Suprapubic skin (tissue), 4 donors: Measurements from ENCODE around the gene MAGI3. TPM values are rescaled to one million over a fixed set of nuclear protein-coding genes. Genes with fewer than 3 reads are reported as not detected.

Experiments
- DNase-seq, 2 donors: peaks; one replicate each; pipeline ENCODE4 v3.0.0-alpha.2; 2019; ENCODE audit warnings: low spot score in 2 of 2
- H3K27ac ChIP-seq: fragments of 200-600 bp; sonication (generic); one replicate; pipeline ENCODE4 v1.5.1; 2019
- H3K27me3 ChIP-seq: fragments of 200-600 bp; sonication (generic); one replicate; pipeline ENCODE4 v1.5.1; 2019
- H3K36me3 ChIP-seq: fragments of 200-600 bp; sonication (generic); one replicate; pipeline ENCODE4 v1.5.1; 2019
- H3K4me1 ChIP-seq: fragments of 200-600 bp; sonication (generic); one replicate; pipeline ENCODE4 v1.5.1; 2019
- H3K4me3 ChIP-seq: fragments of 200-600 bp; sonication (generic); one replicate; pipeline ENCODE4 v1.5.1; 2019; ENCODE audit warnings: mild to moderate bottlenecking
- H3K9me3 ChIP-seq: fragments of 200-600 bp; sonication (generic); one replicate; pipeline ENCODE4 v1.5.1; 2019
- EP300 ChIP-seq: sonication (generic); formaldehyde crosslinking; IDR thresholded peaks from one replicate; pipeline ENCODE4 v1.6.1; 2017; ENCODE audit warnings: antibody characterized with exemption
- POLR2A ChIP-seq, 2 donors: fragments of 450-650 bp; IDR thresholded peaks; one replicate each; pipeline ENCODE4 v1.6.1; 2017; ENCODE audit warnings: antibody characterized with exemption in 2 of 2, mild to moderate bottlenecking in 2 of 2, moderate library complexity in 2 of 2
- POLR2AphosphoS5 ChIP-seq, 3 donors: sonication (generic); formaldehyde crosslinking; IDR thresholded peaks; one replicate each; pipeline ENCODE4 v1.6.1; 2017; ENCODE audit warnings: antibody characterized with exemption in 3 of 3
- WGBS: methylation state at CpG from one replicate; pipeline ENCODE4 v1.1.5; 2018; 5-methylcytosine and 5-hydroxymethylcytosine counted together
- total RNA-seq, 4 donors: library from RNA; depleted of rRNA; stranded (reverse); fragments of >200 nt; gene quantifications; one replicate each; pipeline ENCODE4 v1.1.0, GENCODE V29; 2016
- TF ChIP-seq, protein P1 (sequence below), 2 donors: fragments of 200-600 bp in 1 of 2; fragments of 450-650 bp in 1 of 2; sonication (generic) in 1 of 2; IDR thresholded peaks; one replicate each; pipeline ENCODE4 v1.5.1; 2016 to 2019; ENCODE audit warnings: antibody characterized with exemption in 2 of 2, mild to moderate bottlenecking in 1 of 2, moderate library complexity in 1 of 2

Gene MAGI3
- total RNA-seq, 4 donors from 2014 or later, result 8.3 to 18.8 (median 10.7) TPM

DNA sequence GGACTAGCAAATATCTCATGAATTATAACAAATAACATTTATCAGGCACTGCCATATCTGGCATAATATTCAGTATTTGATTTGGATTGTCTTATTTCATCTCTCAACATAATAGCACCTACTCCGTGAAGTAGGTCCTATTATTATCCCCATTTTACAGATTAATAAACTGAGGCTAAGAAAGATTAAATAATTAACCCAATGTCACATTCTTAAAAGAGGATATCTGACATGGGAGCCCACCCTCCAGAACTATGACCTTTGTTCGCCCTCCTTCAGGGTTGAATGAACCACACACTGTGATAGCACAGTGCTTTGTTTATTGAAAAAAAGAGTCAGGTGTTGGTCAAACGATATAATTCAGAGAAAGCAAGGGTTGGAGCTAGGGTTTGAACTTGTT, 19.4 kb upstream of the MAGI3 start:
- Histone ChIP-seq H3K36me3 (no peaks in the 10 kb centered on the region), H3K4me3 (no peak overlapping the region), H3K4me1 (no peaks in the 10 kb centered on the region), H3K9me3 (no peaks in the 10 kb centered on the region), H3K27me3 (no peaks in the 10 kb centered on the region), H3K27ac (no peak overlapping the region)
- WGBS, result 87% methylated on average over 3 of the region's 3 CpGs
- TF ChIP-seq POLR2AphosphoS5 (IDR thresholded peaks at IDR 0.05) (no peak), EP300 (no peak), POLR2A (IDR thresholded peaks at IDR 0.05) (no peak)
- TF ChIP-seq, protein P1, sequence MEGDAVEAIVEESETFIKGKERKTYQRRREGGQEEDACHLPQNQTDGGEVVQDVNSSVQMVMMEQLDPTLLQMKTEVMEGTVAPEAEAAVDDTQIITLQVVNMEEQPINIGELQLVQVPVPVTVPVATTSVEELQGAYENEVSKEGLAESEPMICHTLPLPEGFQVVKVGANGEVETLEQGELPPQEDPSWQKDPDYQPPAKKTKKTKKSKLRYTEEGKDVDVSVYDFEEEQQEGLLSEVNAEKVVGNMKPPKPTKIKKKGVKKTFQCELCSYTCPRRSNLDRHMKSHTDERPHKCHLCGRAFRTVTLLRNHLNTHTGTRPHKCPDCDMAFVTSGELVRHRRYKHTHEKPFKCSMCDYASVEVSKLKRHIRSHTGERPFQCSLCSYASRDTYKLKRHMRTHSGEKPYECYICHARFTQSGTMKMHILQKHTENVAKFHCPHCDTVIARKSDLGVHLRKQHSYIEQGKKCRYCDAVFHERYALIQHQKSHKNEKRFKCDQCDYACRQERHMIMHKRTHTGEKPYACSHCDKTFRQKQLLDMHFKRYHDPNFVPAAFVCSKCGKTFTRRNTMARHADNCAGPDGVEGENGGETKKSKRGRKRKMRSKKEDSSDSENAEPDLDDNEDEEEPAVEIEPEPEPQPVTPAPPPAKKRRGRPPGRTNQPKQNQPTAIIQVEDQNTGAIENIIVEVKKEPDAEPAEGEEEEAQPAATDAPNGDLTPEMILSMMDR (IDR thresholded peaks at IDR 0.05), result no peak
- DNase-seq, result no peak

DNA sequence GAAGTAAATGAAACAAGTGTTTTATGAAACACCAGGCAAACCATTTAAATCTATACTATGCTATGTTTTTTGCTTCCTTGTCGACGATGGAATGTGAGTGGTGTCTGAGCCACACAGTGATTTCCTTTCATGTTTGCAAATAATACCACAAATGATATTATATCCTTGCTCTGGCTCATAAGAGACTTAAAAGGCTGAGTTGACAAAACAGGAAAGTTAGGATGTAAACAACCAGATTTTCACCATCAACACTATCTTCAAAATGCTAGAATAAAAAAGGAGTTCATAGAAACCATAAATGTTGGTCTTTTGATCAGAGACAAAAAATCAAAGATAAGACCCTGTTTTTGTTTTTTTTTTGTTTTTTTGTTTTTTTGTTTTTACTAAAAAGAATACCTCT, 17.8 kb upstream of the MAGI3 start:
- Histone ChIP-seq H3K27ac (no peak overlapping the region), H3K9me3 (no peaks in the 10 kb centered on the region), H3K4me3 (no peak overlapping the region), H3K4me1 (no peaks in the 10 kb centered on the region), H3K27me3 (no peaks in the 10 kb centered on the region), H3K36me3 (no peaks in the 10 kb centered on the region)
- no peak for DNase-seq
- TF ChIP-seq EP300 (no peak), POLR2AphosphoS5 (IDR thresholded peaks at IDR 0.05) (no peak), POLR2A (IDR thresholded peaks at IDR 0.05) (no peak)
- TF ChIP-seq, protein P1 (IDR thresholded peaks at IDR 0.05), result no peak
- WGBS, result 66% methylated on average over 2 of the region's 2 CpGs

DNA sequence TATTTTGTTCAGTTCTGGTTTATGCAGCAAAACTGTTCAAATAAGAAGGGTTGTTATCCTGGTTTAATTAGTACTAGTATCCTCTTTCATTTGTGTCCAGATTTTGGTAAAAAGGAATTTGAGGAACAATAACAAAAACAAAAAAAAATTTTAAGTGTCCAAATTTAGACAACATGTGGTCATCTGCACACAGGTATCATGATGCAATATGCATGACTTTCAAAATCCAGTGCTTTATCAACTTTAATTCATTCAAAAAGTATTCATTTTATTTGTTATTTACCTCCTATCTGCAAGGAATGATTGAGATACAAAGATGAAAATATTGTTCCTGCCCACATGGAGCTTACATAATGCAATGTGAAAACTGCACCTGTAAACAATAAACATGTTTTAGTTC, 16.7 kb upstream of the MAGI3 start:
- Histone ChIP-seq H3K9me3 (no peaks in the 10 kb centered on the region), H3K36me3 (no peaks in the 10 kb centered on the region), H3K4me3 (no peak overlapping the region), H3K4me1 (no peaks in the 10 kb centered on the region), H3K27ac (no peak overlapping the region), H3K27me3 (no peaks in the 10 kb centered on the region)
- DNase-seq, result no peak
- TF ChIP-seq POLR2AphosphoS5 (IDR thresholded peaks at IDR 0.05) (no peak), POLR2A (IDR thresholded peaks at IDR 0.05) (no peak), EP300 (no peak)
- TF ChIP-seq, protein P1 (IDR thresholded peaks at IDR 0.05), result no peak

DNA sequence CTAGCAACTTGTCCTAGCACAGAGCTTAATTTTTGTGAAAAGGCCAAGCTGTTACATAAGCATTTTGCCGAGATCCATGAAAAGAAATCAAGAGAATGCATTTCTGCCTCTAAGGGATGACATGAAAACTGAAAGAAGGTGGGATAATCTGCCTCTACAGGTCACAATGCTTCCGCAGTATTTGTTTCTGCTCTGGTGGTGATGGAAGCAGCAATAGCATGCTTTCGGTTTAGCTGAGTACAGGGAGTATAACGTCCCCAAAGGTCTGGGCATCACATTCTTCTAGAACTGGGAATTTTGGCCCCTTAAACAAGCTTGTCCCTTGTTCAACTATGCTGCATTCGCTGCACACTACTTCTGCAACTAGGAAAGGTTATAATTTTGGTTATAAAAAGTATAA, 14.4 kb upstream of the MAGI3 start:
- Histone ChIP-seq H3K4me3 (peak overlapping the region; percentile 3), H3K27ac (no peak overlapping the region), H3K36me3 (no peaks in the 10 kb centered on the region), H3K4me1 (no peaks in the 10 kb centered on the region), H3K9me3 (no peaks in the 10 kb centered on the region), H3K27me3 (no peaks in the 10 kb centered on the region)
- DNase-seq, result no peak
- WGBS, result 38% methylated on average over 5 of the region's 5 CpGs
- no peak for TF ChIP-seq POLR2AphosphoS5 (IDR thresholded peaks at IDR 0.05)
- TF ChIP-seq, protein P1 (IDR thresholded peaks at IDR 0.05), result no peak
- TF ChIP-seq EP300, result no peak
- TF ChIP-seq POLR2A (IDR thresholded peaks at IDR 0.05), result no peak

GRCh38 chr1:113380075-113380474, 10.2 kb upstream of the MAGI3 start:
- TF ChIP-seq, protein P1 (IDR thresholded peaks at IDR 0.05), result no peak
- TF ChIP-seq POLR2A (IDR thresholded peaks at IDR 0.05), result no peak
- no peak for TF ChIP-seq EP300
- TF ChIP-seq POLR2AphosphoS5 (IDR thresholded peaks at IDR 0.05), result no peak

More at GRCh38 chr1:113380075-113380474, 10.2 kb upstream of the MAGI3 start:
- no peak for DNase-seq
- no peaks in the 10 kb centered on the region for H3K9me3 ChIP-seq
- no peaks in the 10 kb centered on the region for H3K36me3 ChIP-seq
- no peaks in the 10 kb centered on the region for H3K27me3 ChIP-seq
- H3K4me1 ChIP-seq, result no peaks in the 10 kb centered on the region
- no peak overlapping the region for H3K27ac ChIP-seq
- WGBS, result 88% methylated on average over 3 of the region's 3 CpGs
- H3K4me3 ChIP-seq, result no peak overlapping the region
